Heart right ventricle (tissue), 16 donors: ENCODE measurements around the gene GRB7. TPM values are rescaled to one million over a fixed set of nuclear protein-coding genes. Genes with fewer than 3 reads are reported as not detected.
"Not testable (repeated sequence)": the region's sequence is repeated elsewhere in the genome, so short reads cannot be mapped to it uniquely, and the experiment has no call there.

Source experiments
- ATAC-seq, 8 donors: fragments of 200-7000 bp; cut with Tn5 transposase; one replicate each; pipeline ENCODE4 v1.9.1; 2020; ENCODE audit warnings: mild to moderate bottlenecking in 8 of 8, moderate library complexity in 8 of 8, moderate number of reproducible peaks in 1 of 8
- DNase-seq, 2 donors: peaks; one replicate each; pipeline ENCODE4 v3.0.0-alpha.2; 2020
- H3K27ac ChIP-seq, 10 donors: fragments of 200-600 bp; sonication (generic) in 2 of 10; one replicate each; pipeline versions ENCODE4 v1.5.0 to v1.8.0; 2020 to 2022; ENCODE audit warnings: mild to moderate bottlenecking in 3 of 10
- H3K27me3 ChIP-seq, 7 donors: fragments of 200-600 bp; one replicate each; pipeline ENCODE4 v1.8.0; 2021 to 2022; ENCODE audit warnings: mild to moderate bottlenecking in 2 of 7
- H3K36me3 ChIP-seq, 9 donors: fragments of 200-600 bp; sonication (generic) in 1 of 9; one replicate each; pipeline versions ENCODE4 v1.5.0 to v1.8.0; 2020 to 2022; ENCODE audit warnings: mild to moderate bottlenecking in 2 of 9
- H3K4me1 ChIP-seq, 9 donors: fragments of 200-600 bp; sonication (generic) in 1 of 9; one replicate each; pipeline versions ENCODE4 v1.5.0 to v1.8.0; 2020 to 2022; ENCODE audit warnings: mild to moderate bottlenecking in 4 of 9
- H3K4me3 ChIP-seq, 10 donors: fragments of 200-600 bp; sonication (generic) in 2 of 10; one replicate each; pipeline versions ENCODE4 v1.5.0 to v1.8.0; 2020 to 2022; ENCODE audit warnings: mild to moderate bottlenecking in 7 of 10, moderate library complexity in 2 of 10
- H3K9me3 ChIP-seq, 11 donors: fragments of 200-600 bp in 10 of 11; sonication (generic) in 2 of 11; one replicate each; pipeline versions ENCODE4 v1.5.0 to v1.8.0; 2013 to 2022; ENCODE audit warnings: mild to moderate bottlenecking in 2 of 11, control low read depth in 1 of 11, moderate library complexity in 1 of 11
- WGBS, 2 donors: extraction: QIAGEN DNeasy Blood & Tissue Kit; methylation state at CpG; one replicate each; pipeline ENCODE4 v1.1.7; 2013; ENCODE audit warnings: inconsistent platforms in 1 of 2; 5-methylcytosine and 5-hydroxymethylcytosine counted together
- intact Hi-C, 10 donors: fragments of 100-400 bp; cut with DNase I; formaldehyde crosslinking; loops; one replicate each; pipeline versions ENCODE4 v1.11.1 to v1.14.2; 2022
- polyA plus RNA-seq, 2 donors: library from polyadenylated mRNA; stranded (reverse); fragments of 200-250 nt; gene quantifications; one replicate each; pipeline ENCODE4 v1.2.3, GENCODE V29; 2013
- total RNA-seq, 10 donors: library from RNA; stranded (reverse); fragmentation: NEBNext Ultra II Directional in 3 of 10; extraction: Animal tissue kit (Norgen Biotek cat#: 25700) in 3 of 10; gene quantifications; one replicate each; pipeline versions ENCODE4 v1.2.1 to v1.2.4, GENCODE V29; 2021 to 2023
- TF ChIP-seq, protein P1 (sequence below), 9 donors: fragments of 200-600 bp; sonication (generic) in 2 of 9; IDR thresholded peaks; one replicate each; pipeline versions ENCODE4 v1.5.0 to v1.8.0; 2021 to 2022; ENCODE audit warnings: antibody characterized with exemption in 9 of 9, mild to moderate bottlenecking in 5 of 9, moderate library complexity in 1 of 9
- donor health status: Arrhythmogenic right ventricular cardiomyopathy.
- donor health status: ischemic (EF 13 %, LVEDD 7.1; RV severe dilation, severe dysfunction).
- donor health status: healthy with polysubstance abuse.
- donor health status: DM: no; HTN: yes; CAD: no.
- donor health status: DM: no; HTN: no; CAD: no.
- donor health status: ischemic (EF 25% LVEDD 6.9; RV normal size, moderate dysfunction).
- donor health status: ischemic (EF 25% LVEDD 5.7; RV mildly dilated, moderate dysfunction).
- donor health status: healthy.
- donor health status: DM: yes; HTN: yes; CAD: no.
- donor health status: Ischemic cardiomyopathy.
- donor health status: ischemic (EF 35%, LVEDD 5.7; RV mildly dilated, moderate dysfunction).
- donor health status: nonischemic (EF 11% LVEDD 7.7; RV severe dilation, severe dysfunction).
- donor health status: DM: yes; HTN: yes; CAD: no.
- donor health status: PGD.
- donor health status: ischemic (EF 29% LVEDD 5.4; RV normal size, mild dysfunction).
- donor health status: nonischemic (EF 23%, LVEDD 6.1; RV moderate dilation, normal function).

GRB7 gene
- total and polyA plus RNA-seq, 12 donors, result 0.44 to 4.7 (median 1.1) TPM

DNA sequence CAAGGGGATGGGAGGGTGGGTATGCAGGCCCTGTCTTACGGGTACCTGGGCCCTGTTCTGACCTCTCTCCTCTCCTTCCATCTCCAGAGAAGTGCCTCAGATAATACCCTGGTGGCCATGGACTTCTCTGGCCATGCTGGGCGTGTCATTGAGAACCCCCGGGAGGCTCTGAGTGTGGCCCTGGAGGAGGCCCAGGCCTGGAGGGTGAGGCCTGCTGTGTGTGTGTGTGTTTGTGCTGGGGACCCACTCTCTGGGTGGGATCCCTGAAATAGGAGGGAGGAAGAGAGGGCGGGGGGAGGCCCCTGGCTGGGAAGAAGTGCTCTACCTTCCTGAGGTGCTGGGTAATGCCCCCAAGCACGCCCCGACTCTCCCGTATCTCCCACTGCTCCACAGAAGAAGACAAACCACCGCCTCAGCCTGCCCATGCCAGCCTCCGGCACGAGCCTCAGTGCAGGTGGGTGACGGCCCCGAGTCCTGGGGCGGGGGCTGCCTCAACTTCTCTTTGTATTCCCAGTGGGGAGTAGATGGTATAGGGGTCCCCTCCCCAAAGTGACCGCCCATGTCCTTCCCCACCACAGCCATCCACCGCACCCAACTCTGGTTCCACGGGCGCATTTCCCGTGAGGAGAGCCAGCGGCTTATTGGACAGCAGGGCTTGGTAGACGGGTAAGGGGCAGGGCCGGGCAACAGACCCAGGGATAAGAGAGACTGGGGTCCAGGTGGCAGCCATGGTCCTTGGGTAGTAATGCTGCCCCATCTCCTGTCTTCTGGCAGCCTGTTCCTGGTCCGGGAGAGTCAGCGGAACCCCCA lies 7.8 kb downstream of the GRB7 start:
- WGBS, 2 donors, result 92 to 94% methylated on average over 23 of the region's 23 CpGs
- Histone ChIP-seq H3K4me3 (no peak overlapping the region), H3K27me3 (peaks cover 0 to 36% (median 30%) of the 10 kb centered on the region in 7 donors)

DNA sequence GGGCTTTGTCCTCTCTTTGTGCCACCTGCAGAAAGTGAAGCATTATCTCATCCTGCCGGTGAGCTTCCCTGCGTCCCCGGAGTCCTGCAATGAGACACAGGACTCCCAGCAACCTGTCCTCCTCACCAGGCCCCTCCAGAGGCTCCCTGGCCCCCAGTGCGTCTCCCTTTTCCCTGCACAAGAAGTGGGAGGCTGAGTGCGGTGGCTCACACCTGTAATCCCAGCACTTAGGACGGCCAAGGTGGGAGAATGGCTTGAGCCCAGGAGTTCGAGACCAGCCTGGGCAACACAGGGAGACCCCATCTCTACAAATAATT lies 8.4 kb downstream of the GRB7 start:
- WGBS, 2 donors, result 90 to 93% methylated on average over 7 of the region's 7 CpGs
- intact Hi-C loops, result loop anchor here in 2 of 10 donors (5.0 kb wide), 1 partner anchor 114 kb away; no protein-coding TSS in a partner anchor
- Histone ChIP-seq H3K27me3 (peaks cover 0 to 30% (median 24%) of the 10 kb centered on the region in 7 donors), H3K27ac (no peak overlapping the region), H3K9me3 (no peaks in the 10 kb centered on the region), H3K36me3 (no peaks in the 10 kb centered on the region), H3K4me1 (peaks cover 0 to 19% (median 5%) of the 10 kb centered on the region in 9 donors), H3K4me3 (no peak overlapping the region)
- ATAC-seq (no peak), DNase-seq (no peak)
- TF ChIP-seq, protein P1, sequence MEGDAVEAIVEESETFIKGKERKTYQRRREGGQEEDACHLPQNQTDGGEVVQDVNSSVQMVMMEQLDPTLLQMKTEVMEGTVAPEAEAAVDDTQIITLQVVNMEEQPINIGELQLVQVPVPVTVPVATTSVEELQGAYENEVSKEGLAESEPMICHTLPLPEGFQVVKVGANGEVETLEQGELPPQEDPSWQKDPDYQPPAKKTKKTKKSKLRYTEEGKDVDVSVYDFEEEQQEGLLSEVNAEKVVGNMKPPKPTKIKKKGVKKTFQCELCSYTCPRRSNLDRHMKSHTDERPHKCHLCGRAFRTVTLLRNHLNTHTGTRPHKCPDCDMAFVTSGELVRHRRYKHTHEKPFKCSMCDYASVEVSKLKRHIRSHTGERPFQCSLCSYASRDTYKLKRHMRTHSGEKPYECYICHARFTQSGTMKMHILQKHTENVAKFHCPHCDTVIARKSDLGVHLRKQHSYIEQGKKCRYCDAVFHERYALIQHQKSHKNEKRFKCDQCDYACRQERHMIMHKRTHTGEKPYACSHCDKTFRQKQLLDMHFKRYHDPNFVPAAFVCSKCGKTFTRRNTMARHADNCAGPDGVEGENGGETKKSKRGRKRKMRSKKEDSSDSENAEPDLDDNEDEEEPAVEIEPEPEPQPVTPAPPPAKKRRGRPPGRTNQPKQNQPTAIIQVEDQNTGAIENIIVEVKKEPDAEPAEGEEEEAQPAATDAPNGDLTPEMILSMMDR (IDR thresholded peaks at IDR 0.05), result no peak

More for the DNA sequence above, 7.8 kb downstream of the GRB7 start:
- Histone ChIP-seq H3K4me1 (peaks cover 0 to 21% (median 11%) of the 10 kb centered on the region in 9 donors), H3K36me3 (no peaks in the 10 kb centered on the region), H3K27ac (no peak overlapping the region), H3K9me3 (no peaks in the 10 kb centered on the region)
- intact Hi-C loops, result loop anchor here in 2 of 10 donors (5.0 kb wide), 1 partner anchor 113 kb away; no protein-coding TSS in a partner anchor
- TF ChIP-seq, protein P1 (IDR thresholded peaks at IDR 0.05), result no peak
- no peak for DNase-seq
- ATAC-seq, result no peak

DNA sequence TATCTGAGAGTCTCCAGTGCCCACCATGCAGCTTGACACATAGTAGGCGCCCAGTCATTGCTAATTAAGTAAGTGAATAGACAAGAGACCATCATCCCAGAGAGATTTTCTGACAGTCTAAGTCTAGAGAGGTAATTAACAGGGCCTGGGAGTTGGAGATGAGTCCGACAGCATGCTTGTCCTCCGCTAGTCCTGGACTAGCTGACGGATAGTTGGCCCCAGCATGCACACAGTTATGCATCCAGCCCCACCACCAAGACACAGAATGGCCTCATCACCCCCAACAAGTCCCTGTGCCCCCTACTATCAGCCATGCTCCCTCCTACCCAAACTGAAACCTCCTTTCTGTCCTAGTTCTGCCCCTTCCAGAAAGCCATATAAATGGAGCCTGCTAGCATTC lies 10.0 kb downstream of the GRB7 start:
- Histone ChIP-seq H3K36me3 (no peaks in the 10 kb centered on the region), H3K27me3 (peaks cover 0 to 17% (median 11%) of the 10 kb centered on the region in 7 donors), H3K27ac (no peak overlapping the region), H3K9me3 (no peaks in the 10 kb centered on the region), H3K4me3 (no peak overlapping the region), H3K4me1 (peaks cover 0 to 18% (median 0%) of the 10 kb centered on the region in 9 donors)
- intact Hi-C loops, result loop anchor here in 2 of 10 donors (5.0 kb wide), 1 partner anchor 115 kb away; no protein-coding TSS in a partner anchor
- TF ChIP-seq, protein P1 (IDR thresholded peaks at IDR 0.05), result no peak
- DNase-seq (no peak), ATAC-seq (no peak)
- 86 to 89% methylated on average over 4 of the region's 4 CpGs for WGBS, 2 donors

DNA sequence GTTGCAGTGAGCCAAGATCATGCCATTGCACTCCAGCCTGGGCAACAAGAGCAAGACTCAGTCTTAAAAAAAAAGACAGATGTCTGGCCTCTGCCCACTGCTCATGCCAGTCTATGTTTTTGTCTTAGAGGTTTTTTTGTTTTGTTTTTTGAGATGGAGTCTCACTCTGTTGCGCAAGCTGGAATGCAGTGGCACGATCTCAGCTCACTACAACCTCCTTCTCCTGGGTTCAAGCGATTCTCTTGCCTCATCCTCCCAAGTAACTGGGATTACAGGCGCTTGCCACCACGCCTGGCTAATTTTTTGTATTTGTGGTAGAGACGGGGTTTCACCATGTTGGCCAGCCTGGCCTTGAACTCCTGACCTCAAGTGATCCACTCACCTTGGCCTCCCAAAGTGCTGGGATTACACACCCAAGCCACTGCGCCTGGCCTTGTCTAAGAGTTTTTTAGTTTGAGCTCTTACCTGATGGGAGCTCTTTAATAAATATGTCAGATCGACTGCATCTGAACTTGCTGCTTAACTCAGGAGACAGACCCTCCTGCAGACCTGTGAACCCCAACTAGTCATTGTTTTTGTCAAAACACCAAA lies 10.8 kb downstream of the GRB7 start:
- H3K4me1 ChIP-seq, result peaks cover 4 to 26% (median 7%) of the 10 kb centered on the region in 9 donors
- intact Hi-C loops, result loop anchor here in 2 of 10 donors (5.0 kb wide), 1 partner anchor 116 kb away; no protein-coding TSS in a partner anchor
- not testable (repeated sequence) for H3K9me3 ChIP-seq, H3K27ac ChIP-seq, H3K36me3 ChIP-seq, ATAC-seq, DNase-seq, H3K4me3 ChIP-seq
- H3K27me3 ChIP-seq, result peaks cover 0 to 13% (median 11%) of the 10 kb centered on the region in 7 donors
- WGBS, 2 donors, result 91 to 94% methylated on average over 8 of the region's 8 CpGs
